Fibroblast of the conjunctiva (primary cell): Measurements from ENCODE around the gene GPS1.
A peak's percentile ranks its signal among the peaks of the same experiment; 100 is the strongest.
"Not testable (repeated sequence)": the region's sequence is repeated elsewhere in the genome, so short reads cannot be mapped to it uniquely, and the experiment has no call there.

Experiments used
- DNase-seq: peaks from one replicate; pipeline ENCODE4 v3.0.0-alpha.2; 2010; ENCODE audit warnings: low read depth

GPS1 gene

DNA sequence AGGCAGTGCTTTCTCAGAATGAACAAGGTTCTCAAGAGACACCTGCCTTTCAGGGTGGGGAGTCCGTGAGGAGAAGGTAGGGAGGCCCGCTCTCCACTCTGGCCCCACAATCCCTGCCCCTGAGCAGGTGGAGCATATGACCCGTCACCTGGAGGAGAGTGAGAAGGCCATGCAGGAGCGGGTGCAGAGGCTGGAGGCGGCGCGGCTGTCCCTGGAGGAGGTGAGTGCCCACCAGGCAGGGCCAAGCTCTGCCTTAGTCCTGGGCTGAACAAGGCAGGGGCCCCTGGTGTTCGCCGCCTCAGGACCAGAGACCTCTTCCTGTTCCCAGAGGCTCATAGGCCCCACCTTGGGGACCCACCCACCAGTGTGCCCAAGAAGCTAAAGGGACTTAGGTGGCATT is 22.7 kb upstream of the GPS1 start:
- no peak for DNase-seq

DNA sequence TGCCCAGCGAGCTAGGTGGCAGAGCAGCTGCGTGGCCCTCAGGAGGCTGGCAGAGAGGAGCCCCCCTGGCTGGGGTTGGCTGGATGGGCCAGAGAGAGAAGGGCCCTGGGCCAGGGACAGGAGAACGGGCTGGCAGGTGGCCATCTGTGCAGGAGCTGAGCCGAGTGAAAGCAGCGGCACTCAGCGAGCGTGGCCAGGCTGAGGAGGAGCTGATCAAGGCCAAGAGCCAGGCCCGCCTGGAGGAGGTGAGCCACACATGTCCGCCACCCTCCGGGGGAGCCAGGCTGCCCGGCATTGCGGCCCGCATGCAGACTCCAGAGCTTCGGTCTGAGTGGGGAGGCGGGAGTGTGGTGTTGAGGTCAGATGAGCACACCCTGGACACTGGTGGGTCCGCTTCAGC is 22.3 kb upstream of the GPS1 start:
- DNase-seq, result no peak

DNA sequence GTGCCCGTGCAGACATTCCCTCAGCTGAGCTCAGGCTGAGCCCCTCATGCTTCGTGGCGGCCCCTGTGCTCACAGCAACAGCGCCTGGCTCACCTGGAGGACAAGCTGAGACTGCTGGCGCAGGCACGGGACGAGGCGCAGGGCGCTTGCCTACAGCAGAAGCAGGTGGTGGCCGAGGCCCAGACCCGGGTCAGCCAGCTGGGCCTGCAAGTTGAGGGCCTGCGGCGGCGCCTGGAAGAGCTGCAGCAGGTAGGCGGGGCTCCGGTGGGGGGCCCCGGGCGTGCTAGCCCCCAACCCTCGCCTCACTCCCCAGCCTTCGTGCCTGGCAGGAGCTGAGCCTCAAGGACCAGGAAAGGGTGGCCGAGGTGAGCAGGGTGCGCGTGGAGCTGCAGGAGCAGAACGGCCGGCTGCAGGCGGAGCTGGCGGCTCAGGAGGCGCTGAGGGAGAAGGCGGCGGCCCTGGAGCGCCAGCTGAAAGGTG is 21.7 kb upstream of the GPS1 start:
- DNase-seq, result no peak

DNA sequence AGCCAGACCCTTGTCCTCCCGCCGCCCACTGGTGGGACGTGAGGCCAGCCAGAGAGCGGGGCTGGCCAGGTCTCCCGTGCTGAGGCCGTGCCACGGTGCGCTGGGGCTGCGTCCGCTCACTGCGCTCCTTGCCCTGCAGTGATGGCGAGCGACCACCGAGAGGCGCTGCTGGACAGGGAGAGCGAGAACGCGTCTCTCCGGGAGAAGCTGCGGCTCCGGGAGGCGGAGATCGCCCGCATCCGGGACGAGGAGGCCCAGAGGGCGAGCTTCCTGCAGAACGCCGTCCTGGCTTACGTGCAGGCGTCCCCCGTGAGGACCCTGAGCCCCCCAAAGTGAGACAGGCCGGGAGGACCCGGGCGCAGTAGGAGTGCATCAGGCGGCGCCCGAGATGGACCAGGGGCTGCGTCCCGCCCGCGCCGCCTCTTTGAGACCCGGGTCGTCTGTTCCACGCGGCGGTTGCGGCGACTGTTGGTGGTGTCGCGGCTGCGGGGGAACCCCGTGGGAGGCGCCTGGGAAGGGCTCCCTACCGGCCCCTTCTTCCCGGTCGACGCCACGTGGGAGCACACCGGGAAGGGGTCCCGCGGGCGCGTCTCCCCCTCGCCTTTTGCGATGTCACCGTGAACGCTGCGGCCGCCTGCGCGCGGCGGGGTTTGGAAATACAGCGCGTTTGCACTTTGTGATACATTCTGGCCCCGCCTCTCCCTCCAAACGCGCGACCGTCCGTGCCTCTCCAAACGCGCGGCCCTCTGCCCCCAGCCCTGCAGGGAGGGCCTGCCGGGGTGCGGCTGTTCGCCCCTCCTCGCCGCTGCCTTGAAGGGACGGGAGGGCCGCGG is 21.0 kb upstream of the GPS1 start:
- peak; percentile 74 for DNase-seq

DNA sequence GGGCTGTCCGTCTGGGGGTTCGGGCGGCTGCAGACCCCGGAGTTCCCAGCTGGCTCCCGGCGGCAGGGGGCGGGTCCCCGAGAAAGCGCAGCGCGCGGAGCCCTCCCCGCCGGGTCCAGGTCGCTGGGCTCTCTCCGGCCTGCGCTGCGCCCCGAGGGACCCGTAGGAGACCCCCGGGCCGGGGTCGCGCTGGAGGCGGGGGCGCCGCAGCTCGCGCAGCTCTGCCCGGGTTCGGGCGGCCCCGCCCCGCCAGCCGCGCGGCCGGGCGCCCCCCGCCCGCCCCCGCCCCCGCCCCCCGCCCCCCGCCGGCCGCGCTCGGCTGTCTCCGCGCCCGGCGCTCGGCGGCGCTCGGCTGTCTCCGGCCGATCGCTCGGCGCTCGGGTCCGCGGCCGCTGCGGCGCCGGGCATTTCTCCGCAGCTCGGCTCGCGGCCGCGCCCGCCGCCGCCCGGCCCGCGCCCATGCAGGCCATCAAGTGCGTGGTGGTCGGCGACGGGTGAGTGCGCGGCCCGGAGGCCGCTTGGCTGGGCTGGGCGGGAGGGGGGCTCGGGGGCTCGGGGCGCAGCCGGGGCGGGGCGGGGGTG is 20.3 kb upstream of the GPS1 start, which contains the start of gene RAC3:
TSS of gene RAC3 (plus strand) at position 376 of the 582 bp plus-strand sequence. CDS start at position 460, 84 bp downstream.
- DNase-seq, result no peak

DNA sequence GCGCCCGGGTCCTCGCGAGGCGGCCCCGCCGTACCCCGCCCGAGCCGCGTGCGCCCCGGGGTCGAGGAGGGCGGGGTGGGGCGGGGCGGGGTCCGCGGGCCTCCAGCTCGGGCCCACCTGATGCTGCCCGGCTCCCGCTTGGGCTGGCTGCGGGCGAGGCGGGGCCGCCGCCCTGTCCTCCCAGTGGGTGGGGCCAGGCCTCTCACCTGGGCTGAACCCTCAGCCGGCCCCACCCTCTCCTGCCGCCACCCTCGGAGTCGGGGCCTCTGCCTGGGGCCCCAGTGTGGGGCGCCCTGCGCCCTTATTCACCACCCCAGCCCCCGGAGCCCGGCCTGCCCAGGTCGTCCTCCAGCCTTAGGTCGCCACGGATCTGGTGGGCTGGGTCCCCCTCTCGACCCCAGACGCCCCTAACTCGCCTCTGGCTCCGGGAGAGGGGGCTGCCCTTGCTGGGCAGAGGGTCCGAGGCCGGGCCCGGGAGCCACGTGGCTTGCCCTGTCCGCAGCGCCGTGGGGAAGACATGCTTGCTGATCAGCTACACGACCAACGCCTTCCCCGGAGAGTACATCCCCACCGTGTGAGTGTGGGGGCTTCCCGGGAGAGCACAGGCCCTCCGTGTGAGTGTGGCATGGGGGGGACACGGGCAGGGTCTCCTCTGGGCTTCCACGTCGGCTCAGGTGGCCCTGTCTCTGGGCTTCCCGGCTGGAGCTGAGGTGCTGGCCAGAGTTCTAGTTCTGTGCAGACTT is 19.6 kb upstream of the GPS1 start:
- DNase-seq, result no peak

DNA sequence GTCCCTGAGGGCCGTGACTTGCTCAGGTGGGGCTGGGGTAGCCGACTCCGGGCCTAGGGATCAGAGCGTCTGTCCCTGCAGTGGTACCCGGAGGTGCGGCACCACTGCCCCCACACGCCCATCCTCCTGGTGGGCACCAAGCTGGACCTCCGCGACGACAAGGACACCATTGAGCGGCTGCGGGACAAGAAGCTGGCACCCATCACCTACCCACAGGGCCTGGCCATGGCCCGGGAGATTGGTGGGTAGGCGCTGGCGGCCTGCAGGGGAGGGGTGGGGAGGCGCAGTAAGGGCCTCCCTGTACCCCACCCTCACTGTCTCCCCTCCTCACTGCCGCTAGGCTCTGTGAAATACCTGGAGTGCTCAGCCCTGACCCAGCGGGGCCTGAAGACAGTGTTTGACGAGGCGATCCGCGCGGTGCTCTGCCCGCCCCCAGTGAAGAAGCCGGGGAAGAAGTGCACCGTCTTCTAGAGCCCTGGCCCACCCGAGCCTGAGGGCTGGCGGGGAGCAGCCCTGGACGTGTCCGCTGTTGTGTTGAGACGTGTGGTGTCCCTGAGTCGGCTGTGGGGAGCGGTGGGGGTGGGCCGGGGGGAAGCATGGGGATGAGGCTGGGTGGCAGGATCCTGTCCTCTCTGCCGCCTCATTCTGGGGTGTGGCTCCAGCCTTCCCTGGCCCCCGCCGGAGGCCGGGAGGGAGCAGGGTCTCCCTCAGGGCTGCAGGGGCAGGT is 18.2 kb upstream of the GPS1 start:
- no peak for DNase-seq

DNA sequence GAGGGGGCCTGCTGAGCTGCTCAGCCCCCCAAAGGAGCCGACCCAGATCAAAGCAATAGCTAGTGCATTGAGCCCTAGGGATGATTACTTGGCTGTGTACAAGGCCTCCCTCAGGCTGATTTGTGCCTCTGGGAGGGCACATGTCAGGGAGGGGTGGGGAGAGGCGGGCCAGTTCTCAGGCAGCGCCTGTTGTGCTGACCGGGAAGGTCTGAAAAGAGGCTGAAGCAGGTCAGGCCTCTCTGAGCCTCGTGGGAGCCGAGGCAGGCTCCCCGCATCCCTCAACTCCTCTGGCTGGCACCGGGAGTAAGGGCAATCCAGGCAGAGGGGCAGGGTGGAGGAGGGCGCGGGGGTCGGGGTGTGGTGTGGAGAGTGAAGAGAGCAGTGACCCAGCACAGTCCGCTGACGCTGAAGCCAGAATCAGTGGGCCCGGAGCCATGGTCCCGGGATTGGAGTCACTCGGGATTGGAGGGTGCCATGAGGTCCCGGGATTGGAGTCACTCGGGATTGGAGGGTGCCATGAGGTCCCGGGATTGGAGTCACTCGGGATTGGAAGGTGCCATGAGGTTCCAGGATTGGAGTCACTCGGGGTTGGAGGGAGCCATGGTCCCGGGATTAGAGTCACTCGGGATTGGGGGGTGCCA is 17.2 kb upstream of the GPS1 start:
- no peak for DNase-seq

DNA sequence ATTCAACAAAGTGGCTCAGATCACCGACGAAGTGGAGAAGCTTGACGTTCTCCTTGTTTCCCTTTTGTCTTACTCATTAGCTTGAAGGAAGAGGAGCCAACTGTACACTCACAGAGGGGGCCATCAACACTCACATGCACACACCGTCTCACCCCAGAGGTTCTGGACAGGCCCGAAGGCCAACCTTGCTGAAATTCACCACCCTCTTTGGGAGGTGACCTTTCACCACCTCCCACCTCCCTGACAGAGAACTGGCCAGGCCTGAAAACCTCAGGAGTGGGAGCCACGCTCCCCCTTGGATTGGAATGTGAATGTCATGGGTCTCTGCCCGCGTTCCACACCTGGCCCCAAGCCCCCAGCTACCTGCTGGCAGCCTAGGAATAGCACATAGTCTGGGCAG is 16.2 kb upstream of the GPS1 start:
- no peak for DNase-seq

DNA sequence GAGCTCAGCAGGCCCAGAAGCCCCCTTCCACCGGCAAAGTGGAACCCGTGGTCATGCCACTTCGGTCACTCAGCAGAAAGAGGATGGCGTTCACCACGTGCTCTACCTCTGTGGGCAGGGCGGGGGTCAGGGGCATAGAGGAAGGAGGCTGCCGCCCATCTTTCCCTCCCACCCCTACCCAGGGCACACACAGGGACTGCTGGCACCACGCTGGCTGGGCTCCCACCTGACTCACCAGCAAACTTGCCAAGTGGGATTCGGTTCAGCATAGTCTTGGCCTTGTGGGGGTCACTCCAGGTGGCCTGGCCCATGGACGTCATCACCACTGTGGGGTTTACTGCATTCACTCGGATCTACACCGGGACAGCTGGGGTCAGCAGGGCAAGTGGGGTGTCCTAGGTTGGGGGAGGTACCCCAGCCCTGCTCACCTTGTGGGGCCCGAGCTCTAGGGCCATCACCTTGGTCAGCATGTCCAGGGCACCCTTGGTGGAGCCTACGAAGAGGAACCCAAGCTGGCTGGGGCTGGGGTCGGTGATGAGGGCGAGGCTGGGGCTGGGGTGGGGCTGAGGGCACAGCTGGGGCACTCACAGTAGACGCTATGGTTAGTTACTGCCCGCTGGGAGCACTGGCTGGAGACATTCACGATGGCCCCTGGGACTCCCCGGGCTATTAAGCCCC is 15.6 kb upstream of the GPS1 start:
- DNase-seq, result no peak

DNA sequence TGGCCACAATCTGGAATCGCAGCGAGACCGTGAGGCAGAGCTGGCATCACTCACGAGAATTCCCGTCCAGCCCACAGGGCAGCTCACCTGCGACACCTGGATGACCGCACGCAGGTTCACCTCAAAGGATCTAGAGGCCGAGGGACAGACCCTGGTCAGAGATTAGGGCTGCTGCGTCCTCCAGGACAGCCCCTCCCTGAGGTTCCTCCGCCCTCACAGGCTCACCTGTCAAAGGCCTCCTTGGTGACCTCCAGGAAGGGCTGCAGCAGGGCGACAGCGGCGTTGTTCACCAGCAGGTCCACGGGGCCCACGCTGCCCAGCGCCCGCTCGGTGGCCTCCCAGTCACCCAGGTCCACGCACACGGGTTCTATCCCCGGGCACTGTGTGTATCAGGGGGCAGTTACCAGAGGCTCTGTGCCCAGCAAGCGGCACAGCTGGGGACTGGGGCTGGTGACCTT is 15.0 kb upstream of the GPS1 start:
- no peak for DNase-seq

DNA sequence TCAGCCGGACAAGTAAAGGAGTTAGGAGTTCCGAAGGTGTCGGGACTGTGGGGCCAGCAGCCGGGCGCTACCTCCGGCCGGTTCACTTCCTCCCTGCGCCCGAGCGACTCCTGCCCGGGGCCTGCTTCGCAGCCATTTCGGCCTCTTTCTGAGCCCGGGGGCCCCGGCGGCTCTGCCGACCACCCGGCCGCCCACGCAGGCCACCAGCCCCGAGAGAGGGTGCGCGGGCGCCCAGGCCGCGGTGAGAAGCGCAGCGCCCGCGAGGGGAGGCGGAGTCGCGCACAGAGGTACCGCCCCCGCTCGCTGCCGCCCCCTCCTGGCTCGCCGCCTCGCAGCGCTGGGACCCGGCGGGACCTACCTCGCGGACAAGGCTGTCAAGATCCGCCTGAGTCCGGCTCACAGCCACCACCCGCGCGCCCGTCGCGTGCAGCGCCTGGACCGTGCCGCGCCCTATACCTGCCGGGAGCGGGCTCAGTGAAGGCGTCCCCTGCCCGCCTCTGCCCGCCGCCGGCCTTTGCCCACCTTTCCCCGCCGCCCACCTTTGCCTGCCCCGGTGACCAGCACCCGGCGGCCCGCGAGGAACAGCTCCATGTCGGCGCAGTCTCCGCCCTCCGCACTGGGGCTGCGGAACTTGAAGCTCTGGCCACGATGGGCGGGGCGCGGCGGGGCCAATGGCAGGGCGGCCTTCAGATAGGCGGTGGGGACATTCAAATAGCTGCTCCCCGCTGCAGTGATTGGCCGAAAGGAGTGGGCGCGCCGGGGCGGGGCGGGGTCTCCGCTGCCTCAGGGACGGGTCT is 14.4 kb upstream of the GPS1 start, which contains the start of gene DCXR:
TSS of gene DCXR (minus strand) at position 606 of the 797 bp plus-strand sequence. CDS start at position 591, 15 bp downstream.
- peak; percentile 92 for DNase-seq

DNA sequence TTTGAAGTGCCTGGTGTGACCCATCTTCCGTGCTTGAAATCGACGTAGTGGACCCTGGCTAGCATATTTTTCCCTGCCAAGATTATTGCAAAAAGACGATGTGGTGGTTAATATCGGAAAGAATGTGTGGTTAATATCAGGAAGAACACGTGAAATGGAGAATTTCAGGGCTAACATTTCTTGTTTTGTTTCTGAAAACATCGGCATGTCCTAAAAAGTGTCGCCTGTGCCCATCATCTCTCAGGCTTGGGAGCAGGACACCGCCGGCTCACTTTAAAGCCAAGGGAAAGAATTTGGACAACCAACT is 13.9 kb upstream of the GPS1 start:
- no peak for DNase-seq

DNA sequence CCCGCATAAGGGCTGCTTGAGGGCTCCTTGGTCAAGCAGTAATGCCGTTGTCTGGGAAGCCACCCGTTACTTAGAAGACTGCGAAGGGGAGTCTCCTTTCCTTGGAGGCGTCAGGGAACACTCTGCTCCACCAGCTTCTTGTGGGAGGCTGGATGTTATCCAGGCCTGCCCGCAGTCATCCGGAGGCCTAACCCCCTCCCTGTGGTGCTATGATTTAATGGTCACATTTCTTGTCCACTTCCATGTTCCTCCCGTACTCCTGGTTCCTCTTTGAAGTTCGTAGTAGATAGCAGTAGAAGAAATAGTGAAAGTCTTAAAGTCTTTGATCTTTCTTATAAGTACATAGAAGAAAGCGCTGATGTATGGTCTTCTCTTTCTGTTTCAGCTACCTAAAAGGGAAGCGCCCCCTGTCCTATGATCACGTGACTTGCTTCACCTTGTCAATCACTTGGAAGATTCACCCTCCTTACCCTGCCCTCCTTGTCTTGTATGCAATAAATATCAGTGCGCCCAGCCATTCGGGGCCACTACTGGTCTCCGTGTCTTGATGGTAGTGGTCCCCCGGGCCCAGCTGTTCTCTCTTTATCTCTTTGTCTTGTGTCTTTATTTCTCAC is 12.8 kb upstream of the GPS1 start:
- not testable (repeated sequence) for DNase-seq

DNA sequence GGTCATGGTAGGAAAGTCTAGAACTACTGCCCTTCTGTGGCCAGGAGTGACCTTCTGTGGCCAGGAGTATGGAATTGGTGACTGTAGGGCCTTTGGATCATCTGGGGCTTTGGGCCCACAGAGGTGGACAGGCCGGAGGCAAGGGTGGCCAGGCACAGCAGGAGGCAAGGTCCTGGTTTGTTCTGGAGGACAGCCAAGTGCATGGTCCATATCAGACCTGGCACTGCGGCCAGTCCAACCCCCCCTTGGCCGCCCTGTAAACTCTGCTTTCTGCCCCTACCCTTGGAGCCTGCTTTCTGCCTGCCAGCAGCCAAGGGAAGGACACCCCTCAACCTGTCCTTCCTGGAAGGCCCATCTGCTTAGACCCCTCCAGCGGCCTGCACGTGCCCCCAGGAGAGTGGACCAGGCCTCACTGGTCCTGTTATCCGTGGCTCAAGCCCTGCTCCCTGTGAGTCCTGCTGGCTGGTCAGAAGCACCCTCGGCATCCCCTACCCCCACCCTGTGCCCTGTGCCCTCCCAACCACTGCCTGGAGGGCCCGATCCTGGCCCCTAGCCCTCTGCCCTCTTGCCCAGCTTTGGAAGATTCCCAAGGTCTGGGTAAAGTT is 11.9 kb upstream of the GPS1 start:
- DNase-seq, result no peak

DNA sequence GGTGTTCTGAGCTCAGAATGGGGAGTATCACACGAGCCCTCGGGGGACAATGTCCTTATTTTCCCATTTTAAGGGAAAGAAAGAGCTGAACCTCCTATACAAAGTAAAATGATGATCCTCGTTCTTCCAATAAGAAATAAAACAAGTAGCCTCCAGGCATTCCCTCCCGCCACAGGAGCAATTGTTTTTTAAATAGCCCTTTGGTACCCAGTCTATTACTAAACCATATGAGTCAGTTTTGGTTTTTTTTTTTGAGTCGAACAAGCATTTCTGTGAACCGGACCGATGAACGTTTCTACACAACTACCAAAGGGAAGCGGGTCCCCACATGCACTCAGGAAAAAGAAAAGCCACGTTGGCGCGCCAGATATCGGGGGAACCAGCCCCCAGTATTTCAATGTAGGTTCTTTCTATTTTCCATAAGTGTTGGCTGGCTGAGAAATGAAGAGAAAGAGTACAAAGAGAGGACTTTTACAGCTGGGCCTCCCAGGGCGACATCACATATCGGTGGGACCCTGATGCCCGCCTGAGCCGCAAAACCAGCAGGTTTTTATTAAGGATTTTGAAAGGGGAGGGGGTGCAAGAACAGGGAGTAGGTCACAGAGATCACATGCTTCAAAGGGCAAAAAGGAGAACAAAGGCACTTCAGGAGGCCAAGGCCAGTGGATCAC is 10.4 kb upstream of the GPS1 start:
- DNase-seq, result no peak

DNA sequence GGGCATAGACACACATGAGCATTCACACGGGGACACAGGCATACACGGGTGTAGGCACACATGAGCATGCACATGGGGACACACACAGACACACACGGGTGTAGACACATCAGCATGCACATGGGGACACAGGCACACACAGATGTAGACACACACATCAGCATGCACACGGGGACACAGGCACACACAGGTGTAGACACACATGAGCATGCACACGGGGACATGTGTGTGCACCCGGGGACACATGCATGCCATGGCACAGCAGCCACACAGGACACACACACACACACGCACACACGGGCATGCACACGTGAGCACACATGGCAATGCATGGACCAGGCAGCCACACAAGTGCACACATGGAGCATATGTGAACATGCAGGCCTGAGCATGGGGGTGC is 9.0 kb upstream of the GPS1 start:
- no peak for DNase-seq

DNA sequence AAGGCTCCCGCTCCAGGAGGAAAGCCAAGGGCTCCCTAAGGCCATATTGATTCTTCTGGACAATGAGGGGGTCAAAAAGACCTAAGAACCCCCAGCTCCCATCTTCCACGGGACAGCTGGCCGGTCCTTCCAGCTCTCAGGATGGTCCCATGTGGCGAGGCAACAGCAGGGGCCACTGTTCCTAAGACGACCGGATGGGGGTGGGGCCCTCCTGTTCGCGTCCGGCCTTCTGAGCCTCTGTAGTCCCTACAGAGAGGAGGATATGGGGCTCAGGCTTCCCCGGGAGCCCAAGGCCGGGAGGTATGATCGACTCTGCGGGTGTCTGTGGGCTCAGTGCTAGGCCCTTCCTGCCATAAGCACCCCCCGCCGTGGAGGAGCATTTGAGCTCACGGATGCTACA is 8.2 kb upstream of the GPS1 start:
- DNase-seq, result no peak
